Kidney (tissue), 14 donors: ENCODE data around the gene MAP2K6. TPM values are rescaled to one million over a fixed set of nuclear protein-coding genes. Genes with fewer than 3 reads are reported as not detected.

ENCODE experiments used
- DNase-seq, 5 donors: peaks; one replicate each; pipeline ENCODE4 v3.0.0-alpha.2; 2013 to 2020
- FAIRE-seq: peaks from 2 replicates; lab custom pipeline; 2012; peaks lifted over from hg19 to GRCh38; lab: Jason Lieb, UNC
- H3K27ac ChIP-seq, 2 donors: one replicate each; pipeline ENCODE4 v1.7.0; 2013; ENCODE audit warnings: low read depth in 2 of 2, low read length in 2 of 2, inconsistent platforms in 1 of 2
- H3K27me3 ChIP-seq: one replicate; pipeline ENCODE4 v1.7.1; 2013; ENCODE audit warnings: low read length, inconsistent platforms; ENCODE audit not compliant: control insufficient read depth, insufficient read depth
- H3K36me3 ChIP-seq, 3 donors: one replicate each; pipeline versions ENCODE4 v1.7.0 to v1.7.1; 2013; ENCODE audit warnings: low read length in 3 of 3, control low read depth in 1 of 3, inconsistent platforms in 1 of 3; ENCODE audit not compliant: insufficient read depth in 3 of 3, control insufficient read depth in 2 of 3
- H3K4me1 ChIP-seq, 3 donors: one replicate each; pipeline versions ENCODE4 v1.7.0 to v1.7.1; 2013; ENCODE audit warnings: low read length in 3 of 3, inconsistent platforms in 1 of 3, low read depth in 1 of 3; ENCODE audit not compliant: control insufficient read depth in 2 of 3, insufficient read depth in 2 of 3
- H3K4me3 ChIP-seq, 3 donors: one replicate each; pipeline versions ENCODE4 v1.7.0 to v1.8.1; 2013; ENCODE audit warnings: low read length in 3 of 3, control low read depth in 1 of 3, inconsistent platforms in 1 of 3
- H3K9ac ChIP-seq, 3 donors: one replicate each; pipeline versions ENCODE4 v1.7.0 to v1.7.1; 2013; ENCODE audit warnings: low read length in 3 of 3, control low read depth in 1 of 3, inconsistent platforms in 1 of 3
- H3K9me3 ChIP-seq, 3 donors: one replicate each; pipeline versions ENCODE4 v1.7.0 to v1.7.1; 2013; ENCODE audit warnings: low read length in 3 of 3, control low read depth in 1 of 3, inconsistent platforms in 1 of 3; ENCODE audit not compliant: control insufficient read depth in 2 of 3, insufficient read depth in 1 of 3
- CTCF ChIP-seq: IDR thresholded peaks from 3 replicates; pipeline ENCODE4 v1.5.1; 2012; ENCODE audit warnings: mild to moderate bottlenecking, moderate library complexity, borderline replicate concordance; ENCODE audit not compliant: insufficient read depth; ENCODE audit errors: extremely low read depth
- intact Hi-C: fragments of 100-400 bp; cut with DNase I; formaldehyde crosslinking; loops from one replicate; pipeline ENCODE4 v1.11.1; 2022
- polyA plus RNA-seq: library from polyadenylated mRNA; stranded (reverse); fragments of 350-450 nt; fragmentation: Illumina TruSeq; extraction: RNeasy Lipid Tissue Mini Kit (QIAGEN cat#74804); gene quantifications from one replicate; pipeline ENCODE4 v1.2.3, GENCODE V29; 2014; ENCODE audit warnings: low read depth, low replicate concordance; ENCODE audit not compliant: insufficient read depth
- total RNA-seq: library from RNA; stranded (reverse); fragmentation: NEBNext Ultra II Directional; extraction: Animal tissue kit (Norgen Biotek cat#: 25700); gene quantifications from one replicate; pipeline ENCODE4 v1.2.1, GENCODE V29; 2021
- donor health status: control.
- donor health status: control.
- donor health status: control.
- donor health status: control.
- donor health status: control.
- donor health status: DM: yes; HTN: yes; CAD: no.
- donor health status: Normal renal cell carcinoma (clear cell type).

MAP2K6 gene
- total and polyA plus RNA-seq, 2 donors from 2014 or later = 8.6 to 10.2 TPM

- no peaks in the 10 kb centered on the region for H3K9me3 ChIP-seq
- no peak for DNase-seq
- no peak for FAIRE-seq
- H3K27me3 ChIP-seq = no peaks in the 10 kb centered on the region
- H3K27ac ChIP-seq = no peak overlapping the region
- no peaks in the 10 kb centered on the region for H3K36me3 ChIP-seq
- intact Hi-C loops = no loop called here
- no peak for TF ChIP-seq CTCF
- H3K4me1 ChIP-seq = peaks cover 0 to 11% (median 0%) of the 10 kb centered on the region in 3 donors
- no peak overlapping the region for H3K9ac ChIP-seq
- no peak overlapping the region for H3K4me3 ChIP-seq
These were observed 37.2 kb downstream of the MAP2K6 start for GRCh38 chr17:69451416-69452394.

- Histone ChIP-seq H3K27me3 (no peaks in the 10 kb centered on the region), H3K4me1 (peaks cover 0 to 11% (median 0%) of the 10 kb centered on the region in 3 donors), H3K27ac (no peak overlapping the region), H3K9me3 (no peaks in the 10 kb centered on the region), H3K9ac (no peak overlapping the region), H3K4me3 (no peak overlapping the region), H3K36me3 (no peaks in the 10 kb centered on the region)
- DNase-seq (no peak), FAIRE-seq (no peak)
- intact Hi-C loops = no loop called here
- TF ChIP-seq CTCF = no peak
These were observed 38.3 kb downstream of the MAP2K6 start for GRCh38 chr17:69452664-69453260.

GRCh38 chr17:69454051-69454450 is 39.6 kb downstream of the MAP2K6 start:
- H3K9ac ChIP-seq = no peak overlapping the region

More at GRCh38 chr17:69454051-69454450, 39.6 kb downstream of the MAP2K6 start:
- Histone ChIP-seq H3K36me3 (no peaks in the 10 kb centered on the region), H3K27me3 (no peaks in the 10 kb centered on the region), H3K27ac (no peak overlapping the region), H3K4me1 (peaks cover 0 to 5% (median 0%) of the 10 kb centered on the region in 3 donors), H3K4me3 (no peak overlapping the region), H3K9me3 (no peaks in the 10 kb centered on the region)
- intact Hi-C loops = no loop called here
- TF ChIP-seq CTCF = no peak
- DNase-seq = no peak
- no peak for FAIRE-seq
